Measurements from ENCODE around the gene VRK1. TPM values are rescaled to one million over a fixed set of nuclear protein-coding genes. Genes with fewer than 3 reads are reported as not detected.
"Not testable (repeated sequence)": the region's sequence is repeated elsewhere in the genome, so short reads cannot be mapped to it uniquely, and the experiment has no call there.

VRK1 gene
- polyA plus RNA-seq, 1 experiment: 3.7 TPM

- Histone ChIP-seq H3K27me3 (ENCODE audit: control insufficient read depth, insufficient read depth, low read length) (no peaks in the 10 kb centered on the region), H3K4me3 (ENCODE audit: low read depth, low read length) (no peak overlapping the region), H3K36me3 (ENCODE audit: control insufficient read depth, insufficient read depth, low read length) (no peaks in the 10 kb centered on the region)
- CTCF ChIA-PET: interaction anchor here (1.4 kb wide), 1 partner anchor 92 kb away, joined by 6 read pairs; no protein-coding TSS in a partner anchor
- no peak for TF ChIP-seq CTCF (IDR thresholded peaks at IDR 0.05; ENCODE audit: insufficient read depth, low read depth, low read length)
- DNase-seq (ENCODE audit: low read depth): no peak
- POLR2A ChIA-PET: no interaction called here
Measured at GRCh38 chr14:96761066-96761465, 36.1 kb upstream of the VRK1 start.

- TF ChIP-seq CTCF (IDR thresholded peaks at IDR 0.05; ENCODE audit: insufficient read depth, low read depth, low read length): no peak
- ChIA-PET POLR2A (no interaction called here), CTCF (interaction anchor here (0.6 kb wide), 1 partner anchor 36 kb away, joined by 5 read pairs; no protein-coding TSS in a partner anchor)
- Histone ChIP-seq H3K27me3 (ENCODE audit: control insufficient read depth, insufficient read depth, low read length) (no peaks in the 10 kb centered on the region), H3K4me3 (ENCODE audit: low read depth, low read length) (no peak overlapping the region), H3K36me3 (ENCODE audit: control insufficient read depth, insufficient read depth, low read length) (no peaks in the 10 kb centered on the region)
- DNase-seq (ENCODE audit: low read depth): no peak
Measured at GRCh38 chr14:96762650-96763049, 34.5 kb upstream of the VRK1 start.

- no peak for DNase-seq (ENCODE audit: low read depth)
- no peak overlapping the region for H3K4me3 ChIP-seq (ENCODE audit: low read depth, low read length)
- no peaks in the 10 kb centered on the region for H3K36me3 ChIP-seq (ENCODE audit: control insufficient read depth, insufficient read depth, low read length)
- no peaks in the 10 kb centered on the region for H3K27me3 ChIP-seq (ENCODE audit: control insufficient read depth, insufficient read depth, low read length)
- ChIA-PET POLR2A (no interaction called here), CTCF (interaction anchor here (0.9 kb wide), 1 partner anchor 9 kb away, joined by 3 read pairs; no protein-coding TSS in a partner anchor)
- no peak for TF ChIP-seq CTCF (IDR thresholded peaks at IDR 0.05; ENCODE audit: insufficient read depth, low read depth, low read length)
Measured at GRCh38 chr14:96764012-96764411, 33.2 kb upstream of the VRK1 start.

DNA sequence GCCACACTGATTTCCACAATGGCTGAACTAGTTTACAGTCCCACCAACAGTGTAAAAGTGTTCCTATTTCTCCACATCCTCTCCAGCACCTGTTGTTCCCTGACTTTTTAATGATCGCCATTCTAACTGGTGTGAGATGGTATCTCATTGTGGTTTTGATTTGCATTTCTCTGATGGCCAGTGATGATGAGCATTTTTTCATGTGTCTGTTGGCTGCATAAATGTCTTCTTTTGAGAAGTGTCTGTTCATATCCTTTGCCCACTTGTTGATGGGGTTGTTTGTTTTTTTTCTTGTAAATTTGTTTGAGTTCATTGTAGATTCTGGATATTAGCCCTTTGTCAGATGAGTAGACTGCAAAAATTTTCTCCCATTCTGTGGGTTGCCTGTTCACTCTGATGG, 32.0 kb upstream of the VRK1 start:
- H3K4me3 ChIP-seq (ENCODE audit: low read depth, low read length); CTCF ChIA-PET; H3K27me3 ChIP-seq (ENCODE audit: control insufficient read depth, insufficient read depth, low read length); H3K36me3 ChIP-seq (ENCODE audit: control insufficient read depth, insufficient read depth, low read length); DNase-seq (ENCODE audit: low read depth); POLR2A ChIA-PET: not testable (repeated sequence)

- Histone ChIP-seq H3K36me3 (ENCODE audit: control insufficient read depth, insufficient read depth, low read length) (no peaks in the 10 kb centered on the region), H3K4me3 (ENCODE audit: low read depth, low read length) (no peak overlapping the region), H3K27me3 (ENCODE audit: control insufficient read depth, insufficient read depth, low read length) (no peaks in the 10 kb centered on the region)
- ChIA-PET POLR2A (no interaction called here), CTCF (no interaction called here)
- TF ChIP-seq CTCF (IDR thresholded peaks at IDR 0.05; ENCODE audit: insufficient read depth, low read depth, low read length): no peak
- DNase-seq (ENCODE audit: low read depth): no peak
Measured at GRCh38 chr14:96772929-96773328, 24.3 kb upstream of the VRK1 start.

DNA sequence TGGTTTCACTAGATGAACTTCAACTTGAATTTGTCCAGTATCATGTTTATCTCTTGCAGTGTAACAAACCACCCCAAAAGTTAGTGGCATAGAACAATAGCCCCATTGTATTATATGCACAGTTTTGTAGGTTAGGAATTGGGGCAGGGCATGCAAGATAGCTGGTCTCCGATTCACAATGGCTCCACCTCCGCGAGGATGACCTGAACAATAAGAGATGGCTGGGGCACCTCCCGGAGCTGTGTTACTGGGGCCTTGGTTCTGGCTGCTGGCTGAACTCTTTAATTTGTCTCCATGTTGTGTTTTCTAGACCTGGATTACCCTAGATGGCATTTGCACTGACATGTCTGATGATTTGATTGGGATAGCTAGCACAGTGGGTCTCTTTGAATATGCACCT, 20.4 kb upstream of the VRK1 start:
- POLR2A ChIA-PET: no interaction called here
- H3K27me3 ChIP-seq (ENCODE audit: control insufficient read depth, insufficient read depth, low read length): no peaks in the 10 kb centered on the region
- DNase-seq (ENCODE audit: low read depth): no peak
- CTCF ChIA-PET: interaction anchor here (0.6 to 1.1 kb wide), 2 partner anchors 19 to 1102 kb away, joined by 3 read pairs; no protein-coding TSS in a partner anchor
- H3K36me3 ChIP-seq (ENCODE audit: control insufficient read depth, insufficient read depth, low read length): no peaks in the 10 kb centered on the region
- H3K4me3 ChIP-seq (ENCODE audit: low read depth, low read length): no peak overlapping the region
- no peak for TF ChIP-seq CTCF (IDR thresholded peaks at IDR 0.05; ENCODE audit: insufficient read depth, low read depth, low read length)

Measured in BJ (cell line).